T-helper 1 cell treated with Interleukin-12 subunit alpha and Interleukin-12 subunit beta and Interleukin-4 antibody, amounts not matched to agents 30 ng/mL and 1 ng/mL, for 36 hours (primary cell): ENCODE results near the gene PTCD1. TPM values are rescaled to one million over a fixed set of nuclear protein-coding genes. Genes with fewer than 3 reads are reported as not detected.

Experiments used
- intact Hi-C: fragments of 100-400 bp; cut with micrococcal nuclease; formaldehyde crosslinking; loops from one replicate; pipeline ENCODE4 v1.15.1; 2024
- total RNA-seq: library from RNA; stranded (reverse); gene quantifications from 2 replicates; pipeline ENCODE4 v1.2.3, GENCODE V29; 2022

PTCD1 gene
- total RNA-seq, 1 donor from 2014 or later: 10.0 TPM

DNA sequence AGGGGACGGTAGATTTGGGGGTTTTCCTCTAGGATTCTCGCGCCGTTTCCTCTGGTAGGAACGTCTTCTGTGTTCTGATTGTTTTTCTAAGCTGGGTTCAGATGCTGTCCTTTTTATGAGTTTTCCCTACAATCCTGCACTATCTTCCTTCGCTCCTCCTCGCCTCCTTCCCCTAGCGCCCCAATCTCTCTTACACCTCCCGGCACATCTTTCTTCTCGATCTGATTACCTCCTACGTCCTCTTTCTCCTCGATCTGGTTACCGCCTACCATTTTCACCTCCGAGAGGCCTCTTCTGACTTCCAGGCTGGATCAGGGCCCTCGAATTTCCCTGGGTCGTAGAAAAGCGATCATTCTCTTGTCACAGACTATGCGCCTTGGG, 29.4 kb downstream of the PTCD1 start:
- intact Hi-C loops: loop anchor here (1.0 to 10.0 kb wide), 5 partner anchors 208 to 673 kb away; partner anchors contain the start of genes TRIM4, ZKSCAN1, ZNF3 and ZSCAN25

DNA sequence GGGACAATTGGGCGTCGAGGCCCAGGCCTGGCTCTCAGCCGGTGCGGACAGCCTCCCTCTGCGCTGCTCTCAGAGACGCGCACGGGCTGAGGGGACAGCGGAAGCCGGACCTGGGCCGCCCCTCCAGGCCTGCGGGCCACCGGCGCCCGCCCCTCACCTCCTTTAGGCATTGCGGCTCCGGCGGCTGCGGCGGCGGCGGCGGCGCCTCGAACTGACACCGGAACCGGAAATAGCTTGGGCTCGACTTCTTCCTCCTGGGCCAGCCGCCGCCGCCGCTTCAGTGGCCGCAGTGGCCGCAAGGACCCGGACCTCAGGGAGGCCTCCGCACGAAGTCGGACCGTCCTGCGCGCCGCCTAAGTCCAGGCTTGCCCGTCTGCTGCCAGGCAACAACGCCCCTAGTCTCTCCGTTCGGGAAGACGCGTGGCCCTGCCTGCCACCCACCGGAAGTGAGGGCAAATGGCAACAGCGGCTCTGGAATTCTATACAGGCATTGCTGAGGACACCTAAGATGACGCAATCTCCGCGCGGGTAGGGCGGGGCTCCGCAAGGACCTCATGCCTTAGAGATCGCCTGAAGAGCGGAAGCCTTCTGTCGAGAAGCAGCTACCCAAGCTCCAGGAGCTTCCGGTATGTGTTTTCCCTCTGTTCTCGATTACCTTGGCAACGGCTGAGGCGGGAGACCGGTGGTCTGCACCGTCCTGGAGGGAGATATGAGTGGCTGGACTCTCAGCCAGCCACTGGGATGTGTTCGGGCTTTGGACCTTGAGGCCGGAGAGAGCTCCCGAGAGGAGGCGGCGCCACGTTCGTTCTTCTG, 30.0 kb downstream of the PTCD1 start, which contains the start of the genes BUD31 and PDAP1:
TSS of gene BUD31 (plus strand) at position 591 of the 813 bp plus-strand sequence. CDS start 2,124 bp downstream, outside the sequence.
TSS of gene PDAP1 (minus strand) at position 219 of the 813 bp plus-strand sequence. CDS start at position 170, 49 bp downstream.
- intact Hi-C loops: loop anchor here (1.0 to 10.0 kb wide), 15 partner anchors 15 to 1020 kb away; partner anchors contain the start of genes ARPC1B, ATP5MF, CPSF4 and PTCD1

GRCh38 chr7:99407872-99408378, 30.7 kb downstream of the PTCD1 start:
- intact Hi-C loops: loop anchor here (1.0 to 10.0 kb wide), 14 partner anchors 15 to 1020 kb away; partner anchors contain the start of genes ARPC1B, ATP5MF, CPSF4 and PTCD1

- intact Hi-C loops: loop anchor here (5.0 to 10.0 kb wide), 2 partner anchors 608 to 676 kb away; partner anchors contain the start of genes ZKSCAN1 and ZNF3
These were observed 32.0 kb downstream of the PTCD1 start for GRCh38 chr7:99406557-99406956.

DNA sequence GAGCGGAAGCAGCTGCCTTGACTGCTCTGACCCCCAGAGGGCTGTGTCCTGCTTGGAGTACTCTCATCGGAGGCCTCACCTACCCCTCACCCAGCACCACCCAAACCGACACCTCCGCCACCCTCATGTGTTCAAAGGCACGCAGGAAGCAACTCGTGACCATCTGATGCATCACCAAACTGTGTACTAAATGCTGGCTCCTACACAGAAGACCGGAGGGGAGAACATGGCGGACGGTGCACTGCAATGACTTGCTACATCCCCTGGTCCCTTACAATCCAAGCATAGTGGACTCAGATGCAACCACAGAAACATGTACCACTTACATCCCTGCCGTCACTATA, 33.6 kb downstream of the PTCD1 start:
- intact Hi-C loops: loop anchor here (5.0 to 10.0 kb wide), 2 partner anchors 610 to 677 kb away; partner anchors contain the start of genes ZKSCAN1 and ZNF3

DNA sequence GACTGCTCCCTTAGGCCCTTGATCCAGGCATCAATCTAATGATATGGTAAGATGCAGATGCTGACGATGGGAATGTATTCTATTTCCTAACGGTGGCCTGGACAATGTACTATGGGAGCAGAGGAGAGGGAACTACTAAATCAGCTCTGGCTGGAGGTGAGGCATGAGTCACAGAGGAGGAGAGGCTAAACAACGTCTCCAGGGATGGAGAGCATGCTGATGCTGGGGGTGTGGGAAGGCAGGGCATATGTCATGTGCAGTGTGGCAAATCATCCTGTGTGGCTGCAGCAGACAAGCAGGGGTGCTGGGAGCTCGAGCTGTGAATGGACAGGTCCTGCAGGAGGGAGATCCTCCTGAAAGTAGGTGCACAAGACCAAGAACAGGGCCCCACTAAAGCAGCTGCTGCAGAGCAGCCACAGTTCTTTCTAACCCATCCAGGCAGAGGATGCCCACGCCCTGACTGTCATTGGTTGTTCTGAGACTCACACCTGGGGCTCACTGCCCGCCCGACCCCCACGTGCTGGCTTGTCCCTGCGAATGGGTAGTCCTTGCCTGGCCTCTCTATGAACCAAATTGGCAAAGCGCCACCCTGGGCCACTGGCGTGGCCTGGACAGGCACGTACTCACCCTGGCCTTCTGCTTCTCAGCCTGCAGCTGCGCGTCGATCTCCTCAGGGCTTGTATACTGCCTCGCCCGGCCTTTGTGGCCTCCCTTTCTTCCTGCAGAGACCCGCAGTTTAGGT, 34.2 kb downstream of the PTCD1 start:
- intact Hi-C loops: loop anchor here (10.0 kb wide), 1 partner anchor 610 kb away; the partner anchor contains the start of gene ZKSCAN1

- intact Hi-C loops: loop anchor here (10.0 kb wide), 1 partner anchor 611 kb away; the partner anchor contains the start of gene ZKSCAN1
These were observed 34.8 kb downstream of the PTCD1 start for GRCh38 chr7:99403764-99404163.

DNA sequence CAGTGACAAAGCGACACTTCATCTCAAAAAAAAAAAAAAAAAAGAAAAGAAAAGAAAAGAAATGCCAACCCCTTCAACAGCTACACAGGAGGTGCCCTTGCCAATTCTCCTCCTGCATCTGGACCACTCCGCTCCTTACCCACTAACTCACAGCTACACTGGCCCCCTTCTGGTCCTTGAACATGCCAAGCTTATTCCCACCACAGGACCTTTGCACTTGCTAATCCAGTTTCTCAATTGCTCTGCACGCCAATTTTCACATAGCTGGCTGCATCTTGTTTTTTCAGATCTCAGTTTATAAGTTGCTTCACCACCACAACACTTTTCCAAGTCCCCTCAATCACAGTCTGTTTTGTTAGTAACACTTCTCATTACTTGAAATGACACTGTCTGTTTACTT, 35.7 kb downstream of the PTCD1 start:
- intact Hi-C loops: loop anchor here (10.0 kb wide), 1 partner anchor 612 kb away; the partner anchor contains the start of gene ZKSCAN1

GRCh38 chr7:99399597-99399996, 39.0 kb downstream of the PTCD1 start:
- intact Hi-C loops: no loop called here

DNA sequence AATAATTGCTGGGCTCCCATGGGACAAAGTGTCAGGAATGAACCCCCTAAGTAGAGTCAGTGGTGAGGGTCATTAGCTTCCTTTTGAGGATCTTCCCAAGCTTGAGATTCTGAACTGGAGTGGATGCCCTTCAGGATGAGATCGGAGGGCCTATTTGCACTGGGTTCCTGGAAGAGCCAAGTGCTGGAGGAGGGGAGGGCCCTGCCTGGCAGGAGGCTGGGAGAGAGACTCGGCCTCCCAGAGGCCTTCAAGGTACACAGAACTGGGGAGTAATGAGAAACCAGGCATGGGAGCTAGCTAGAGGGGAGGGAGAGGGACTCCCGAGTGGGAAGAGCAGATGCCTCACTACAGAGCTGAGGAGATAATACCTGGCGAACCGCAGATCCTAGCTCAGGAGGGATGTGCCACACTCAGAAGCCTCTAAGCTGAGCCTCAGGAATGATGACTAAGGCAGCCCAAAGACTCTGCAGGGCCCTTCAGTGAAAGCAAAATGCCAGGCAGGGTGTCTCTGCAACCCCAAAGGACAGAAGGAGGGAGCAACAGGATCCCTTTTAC, 39.6 kb downstream of the PTCD1 start:
- intact Hi-C loops: no loop called here

DNA sequence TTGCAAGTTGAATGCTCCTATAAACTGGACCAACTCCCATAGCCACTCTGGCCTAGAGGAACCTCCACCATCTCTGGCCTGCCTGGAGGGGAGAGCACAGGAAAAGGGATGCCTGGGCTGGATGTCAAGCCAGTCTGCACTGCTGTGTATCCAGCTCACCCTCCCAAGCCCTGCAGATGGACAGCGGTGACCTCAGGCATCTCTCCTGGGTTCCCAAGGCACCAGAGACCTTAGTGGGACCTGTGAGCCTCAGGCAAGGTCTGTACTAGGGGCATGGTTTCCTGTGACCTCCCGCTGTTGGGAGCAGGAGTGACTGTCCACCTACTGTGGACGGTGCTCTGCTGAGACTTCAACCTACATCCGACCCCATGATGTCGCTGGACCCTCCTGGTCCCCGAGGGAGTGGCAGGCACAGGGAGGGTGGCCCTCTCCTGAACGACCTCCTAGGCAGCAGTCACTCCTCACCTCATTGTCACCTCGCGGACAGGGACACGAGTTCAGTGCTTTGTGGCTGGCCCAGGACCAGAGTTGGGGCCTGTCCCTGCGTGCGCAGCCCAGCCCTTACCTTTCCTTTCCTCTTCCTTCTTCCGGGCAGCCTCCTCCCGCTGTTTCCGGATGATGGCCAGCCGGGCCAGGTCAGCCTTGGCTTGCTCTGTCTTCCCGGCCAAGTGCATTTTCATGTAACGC, 41.2 kb downstream of the PTCD1 start:
- intact Hi-C loops: no loop called here

- intact Hi-C loops: no loop called here
These were observed 41.9 kb downstream of the PTCD1 start for GRCh38 chr7:99396418-99397296.

GRCh38 chr7:99395616-99396327, 42.8 kb downstream of the PTCD1 start:
- intact Hi-C loops: no loop called here

- intact Hi-C loops: no loop called here
These were observed 44.5 kb downstream of the PTCD1 start for GRCh38 chr7:99394188-99394502.

DNA sequence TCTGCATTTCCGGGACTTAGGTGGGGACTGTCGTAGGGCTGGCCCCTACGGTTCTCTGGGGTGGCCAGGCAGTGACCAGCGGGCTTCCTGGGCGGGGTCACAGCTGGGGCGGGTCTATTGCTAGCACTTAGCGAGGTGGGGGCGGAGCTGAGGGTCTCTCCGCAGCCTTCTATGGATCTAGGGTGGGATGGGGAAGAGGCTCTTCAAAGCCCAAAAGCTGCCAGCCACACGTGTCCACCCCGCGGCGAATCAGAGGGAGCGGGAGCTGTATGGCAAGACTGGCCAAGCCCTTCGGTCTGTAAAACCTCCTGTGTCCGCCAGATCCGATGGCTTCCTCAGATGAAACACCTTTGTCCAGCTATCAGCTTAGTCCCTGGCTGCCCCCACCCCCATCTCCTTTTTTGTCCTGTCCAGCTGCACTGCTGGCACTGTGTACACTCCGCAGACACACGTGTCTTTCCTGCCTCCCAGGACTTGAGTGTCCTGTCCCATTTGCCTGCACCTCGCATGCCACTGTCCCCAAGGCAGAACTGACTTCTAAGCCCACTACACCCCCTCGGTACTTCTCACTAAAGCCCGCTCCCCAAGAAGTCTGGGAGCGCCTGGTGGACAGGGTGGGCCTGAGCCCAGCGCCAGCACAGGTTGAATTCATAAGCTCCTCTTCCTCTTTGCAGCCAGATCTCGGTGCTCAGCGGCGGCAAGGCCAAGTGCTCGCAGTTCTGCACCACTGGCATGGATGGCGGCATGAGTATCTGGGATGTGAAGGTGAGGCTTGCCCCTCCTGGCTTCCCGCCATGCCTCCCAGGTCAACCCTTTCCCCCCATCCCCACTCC, 45.0 kb downstream of the PTCD1 start:
- intact Hi-C loops: loop anchor here (1.0 kb wide), 3 partner anchors 12 to 19 kb away; partner anchors contain the start of genes ARPC1B, BUD31 and PDAP1

- intact Hi-C loops: loop anchor here (1.0 kb wide), 3 partner anchors 12 to 19 kb away; partner anchors contain the start of genes ARPC1B, BUD31 and PDAP1
These were observed 45.8 kb downstream of the PTCD1 start for GRCh38 chr7:99392659-99393354.

DNA sequence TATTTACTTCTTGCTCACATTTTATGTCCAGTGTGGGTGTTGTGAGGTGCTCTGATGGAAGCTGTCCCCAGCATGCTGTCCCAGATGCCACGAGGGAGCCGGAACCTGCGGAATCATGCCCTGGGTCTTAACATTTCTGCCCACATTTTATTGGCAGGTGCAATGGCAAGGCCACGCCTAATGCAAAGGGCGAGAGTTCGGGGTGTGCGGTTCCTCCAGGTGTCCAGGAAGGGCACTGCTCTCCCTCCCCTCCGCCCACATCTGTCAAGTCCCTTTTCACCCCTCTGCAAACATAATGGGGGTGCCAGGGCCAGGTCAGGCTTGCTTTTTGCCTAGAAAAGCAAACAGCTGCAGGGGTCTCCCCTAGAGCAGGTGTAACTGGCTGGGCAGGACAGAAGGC, 46.6 kb downstream of the PTCD1 start:
- intact Hi-C loops: no loop called here
